Small intestine (tissue), 7 donors: ENCODE measurements around the gene LRRC7. TPM values are rescaled to one million over a fixed set of nuclear protein-coding genes. Genes with fewer than 3 reads are reported as not detected.
"Not testable (repeated sequence)": the region's sequence is repeated elsewhere in the genome, so short reads cannot be mapped to it uniquely, and the experiment has no call there.

Experiments
- DNase-seq, 2 donors: peaks; one replicate each; pipeline versions ENCODE4 v3.0.0 to v3.0.0-alpha.2; 2013
- FAIRE-seq: peaks from 2 replicates; lab custom pipeline; 2012; peaks lifted over from hg19 to GRCh38; lab: Jason Lieb, UNC
- H3K27ac ChIP-seq, 3 donors: one replicate each; pipeline ENCODE4 v1.5.1; 2013; ENCODE audit warnings: low read length in 2 of 3, mild to moderate bottlenecking in 2 of 3, control low read depth in 1 of 3, inconsistent platforms in 1 of 3, low read depth in 1 of 3, moderate library complexity in 1 of 3
- H3K27me3 ChIP-seq, 3 donors: one replicate each; pipeline ENCODE4 v1.6.1; 2013; ENCODE audit warnings: low read length in 3 of 3, inconsistent platforms in 1 of 3; ENCODE audit not compliant: control insufficient read depth in 3 of 3, insufficient read depth in 3 of 3
- H3K36me3 ChIP-seq, 3 donors: one replicate each; pipeline ENCODE4 v1.6.1; 2013; ENCODE audit warnings: low read length in 3 of 3, inconsistent platforms in 1 of 3, low read depth in 1 of 3, mild to moderate bottlenecking in 1 of 3, moderate library complexity in 1 of 3; ENCODE audit not compliant: control insufficient read depth in 3 of 3, insufficient read depth in 2 of 3
- H3K4me1 ChIP-seq, 3 donors: one replicate each; pipeline ENCODE4 v1.6.1; 2013; ENCODE audit warnings: low read length in 2 of 3, inconsistent platforms in 1 of 3, low read depth in 1 of 3, mild to moderate bottlenecking in 1 of 3, moderate library complexity in 1 of 3; ENCODE audit not compliant: control insufficient read depth in 3 of 3, insufficient read depth in 2 of 3
- H3K4me3 ChIP-seq, 3 donors: one replicate each; pipeline ENCODE4 v1.5.1; 2013; ENCODE audit warnings: low read length in 3 of 3, control low read depth in 1 of 3, inconsistent platforms in 1 of 3, low read depth in 1 of 3, mild to moderate bottlenecking in 1 of 3, moderate library complexity in 1 of 3
- H3K9me3 ChIP-seq, 2 donors: one replicate each; pipeline ENCODE4 v1.6.1; 2013; ENCODE audit warnings: low read depth in 1 of 2, low read length in 1 of 2; ENCODE audit not compliant: control insufficient read depth in 2 of 2, insufficient read depth in 1 of 2
- WGBS, 3 donors: extraction: QIAGEN DNeasy Blood & Tissue Kit; methylation state at CpG; one replicate each; pipeline ENCODE4 v1.1.7; 2013; 5-methylcytosine and 5-hydroxymethylcytosine counted together
- polyA plus RNA-seq, 4 donors: library from polyadenylated mRNA; stranded (reverse) in 3 of 4; unstranded in 1 of 4; fragments of 200-250 nt in 3 of 4; fragments of 120-200 nt in 1 of 4; gene quantifications; one replicate each; pipeline versions ENCODE4 v1.2.1 to v1.2.3, GENCODE V29; 2013
- donor health status: healthy with polysubstance abuse.
- donor health status: control.
- donor health status: control.
- donor health status: Bipolar disorder and iron deficiency.
- donor health status: healthy.

LRRC7 gene
- polyA plus RNA-seq, 4 donors = 0.33 to 2.2 TPM; not detected in 2

DNA sequence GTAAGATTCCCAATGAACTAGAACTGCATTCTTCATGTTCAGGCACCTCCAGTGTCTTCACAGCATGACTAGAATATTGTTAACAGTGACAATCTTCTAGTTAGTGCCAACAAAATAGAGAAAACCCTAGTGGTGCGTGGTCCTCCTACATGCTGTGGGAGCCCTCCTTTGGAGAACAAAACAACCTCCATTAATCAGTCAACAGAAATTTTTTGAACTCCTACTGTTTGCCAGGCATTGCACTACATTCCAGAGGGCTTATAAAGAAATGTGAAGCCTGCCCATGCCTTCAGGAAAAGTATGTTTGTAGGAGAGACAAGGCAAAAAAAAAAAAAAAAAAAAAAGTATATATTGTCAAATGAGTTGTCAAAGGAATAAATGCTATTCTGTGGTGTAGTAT is 385.0 kb downstream of the LRRC7 start:
- H3K4me3 ChIP-seq = no peak overlapping the region
- H3K9me3 ChIP-seq = no peaks in the 10 kb centered on the region
- WGBS, 3 donors = 67 to 90% (median 80%) methylated on average over 1 of the region's 1 CpG
- H3K27ac ChIP-seq = no peak overlapping the region
- H3K4me1 ChIP-seq = no peaks in the 10 kb centered on the region
- no peaks in the 10 kb centered on the region for H3K27me3 ChIP-seq
- FAIRE-seq (no peak), DNase-seq (no peak)
- H3K36me3 ChIP-seq = no peaks in the 10 kb centered on the region

DNA sequence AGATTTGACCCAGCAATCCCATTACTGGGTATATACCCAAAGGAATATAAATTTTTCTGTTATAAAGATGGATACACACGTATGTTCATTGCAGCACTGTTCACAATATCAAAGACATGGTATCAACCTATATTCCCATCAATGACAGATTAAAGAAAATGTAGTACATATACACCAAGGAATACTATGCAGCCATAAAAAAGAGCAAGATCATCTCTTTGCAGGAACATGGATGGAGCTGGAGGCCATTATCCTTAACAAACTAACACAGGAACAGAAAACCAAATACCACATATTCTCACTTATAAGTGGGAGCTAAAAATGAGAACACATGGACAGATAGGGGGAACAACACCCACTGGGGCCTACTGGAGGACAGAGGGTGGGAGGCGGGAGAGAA is 394.7 kb downstream of the LRRC7 start:
- 80 to 88% (median 81%) methylated on average over 2 of the region's 2 CpGs for WGBS, 3 donors
- H3K4me1 ChIP-seq, H3K27me3 ChIP-seq, H3K27ac ChIP-seq, FAIRE-seq, H3K36me3 ChIP-seq, H3K4me3 ChIP-seq, DNase-seq: not testable (repeated sequence)
- peaks cover 0 to 10% of the 10 kb centered on the region in 2 donors for H3K9me3 ChIP-seq

DNA sequence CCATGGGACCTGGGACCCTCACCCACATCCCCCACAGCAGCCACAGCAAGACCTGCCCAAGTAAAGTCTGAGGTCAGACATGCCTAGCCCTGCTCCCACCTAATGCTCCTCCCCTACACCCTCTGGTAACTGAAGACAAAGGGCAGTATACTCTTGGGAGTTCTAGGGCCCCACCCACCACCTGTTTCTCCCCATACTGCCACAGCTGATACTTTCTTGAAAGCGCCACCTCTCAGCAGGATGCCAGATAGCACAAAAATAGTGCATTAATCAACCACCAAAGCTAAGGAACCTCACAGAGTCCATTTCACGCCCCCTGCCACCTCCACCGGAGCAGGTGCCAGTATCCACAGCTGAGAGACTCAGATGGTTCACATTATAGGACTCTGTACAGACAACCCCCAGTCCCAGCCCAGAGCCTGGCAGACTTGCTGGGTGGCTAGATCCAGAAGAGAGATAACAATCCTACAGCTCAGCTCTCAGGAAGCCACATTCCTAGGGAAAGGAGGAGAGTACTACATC is 399.6 kb downstream of the LRRC7 start:
- Histone ChIP-seq H3K9me3 (peaks cover 0 to 12% of the 10 kb centered on the region in 2 donors), H3K36me3 (no peaks in the 10 kb centered on the region), H3K27me3 (no peaks in the 10 kb centered on the region), H3K4me3 (no peak overlapping the region), H3K4me1 (no peaks in the 10 kb centered on the region), H3K27ac (no peak overlapping the region)
- FAIRE-seq (no peak), DNase-seq (no peak)
- 76 to 87% (median 87%) methylated on average over 3 of the region's 3 CpGs for WGBS, 3 donors

DNA sequence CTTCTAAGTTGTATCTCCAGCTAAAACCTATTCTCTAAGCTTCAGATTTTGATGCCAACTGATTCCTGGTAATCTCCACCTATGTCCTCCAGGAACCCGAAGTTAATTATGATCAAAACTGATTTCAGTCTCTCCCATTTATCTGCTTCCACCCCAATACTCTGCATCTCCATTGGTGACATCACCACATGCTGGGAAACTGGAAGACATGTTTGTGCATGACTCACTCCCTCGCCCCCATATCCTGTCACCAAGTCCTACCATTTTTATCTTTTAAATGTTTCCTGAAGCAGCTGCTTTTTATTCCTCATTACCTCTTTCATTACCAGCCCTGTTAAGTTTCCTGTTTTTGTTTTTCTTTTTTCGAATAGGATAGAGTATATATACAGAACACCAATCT is 409.2 kb downstream of the LRRC7 start:
- H3K27me3 ChIP-seq = no peaks in the 10 kb centered on the region
- no peak overlapping the region for H3K4me3 ChIP-seq
- DNase-seq = no peak
- FAIRE-seq = no peak
- no peaks in the 10 kb centered on the region for H3K9me3 ChIP-seq
- 44 to 70% (median 53%) methylated on average over 3 of the region's 3 CpGs for WGBS, 3 donors
- H3K27ac ChIP-seq = no peak overlapping the region
- H3K4me1 ChIP-seq = no peaks in the 10 kb centered on the region
- H3K36me3 ChIP-seq = no peaks in the 10 kb centered on the region

DNA sequence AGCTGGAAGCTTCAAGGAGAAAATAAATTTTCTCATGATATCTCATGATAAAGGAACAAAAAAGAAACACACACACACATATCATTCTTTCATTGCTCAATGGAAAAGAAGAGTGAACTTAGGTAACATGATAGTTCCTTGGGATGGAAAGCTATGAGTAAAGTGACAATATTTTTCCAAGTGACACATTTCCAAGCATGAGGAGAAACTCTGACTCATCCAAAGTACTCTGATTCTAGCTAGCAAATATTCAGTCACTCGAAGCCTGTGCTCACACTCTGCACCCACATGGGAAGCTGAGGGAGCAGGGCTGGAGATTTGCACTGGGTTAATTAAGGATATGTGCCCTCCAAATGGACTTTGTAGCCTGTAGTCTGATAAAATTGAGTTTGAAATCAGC is 415.3 kb downstream of the LRRC7 start:
- H3K4me1 ChIP-seq = no peaks in the 10 kb centered on the region
- H3K36me3 ChIP-seq = no peaks in the 10 kb centered on the region
- 18 to 54% (median 18%) methylated on average over 1 of the region's 1 CpG for WGBS, 3 donors
- H3K27ac ChIP-seq = no peak overlapping the region
- no peak overlapping the region for H3K4me3 ChIP-seq
- no peaks in the 10 kb centered on the region for H3K9me3 ChIP-seq
- FAIRE-seq (no peak), DNase-seq (no peak)
- H3K27me3 ChIP-seq = no peaks in the 10 kb centered on the region

DNA sequence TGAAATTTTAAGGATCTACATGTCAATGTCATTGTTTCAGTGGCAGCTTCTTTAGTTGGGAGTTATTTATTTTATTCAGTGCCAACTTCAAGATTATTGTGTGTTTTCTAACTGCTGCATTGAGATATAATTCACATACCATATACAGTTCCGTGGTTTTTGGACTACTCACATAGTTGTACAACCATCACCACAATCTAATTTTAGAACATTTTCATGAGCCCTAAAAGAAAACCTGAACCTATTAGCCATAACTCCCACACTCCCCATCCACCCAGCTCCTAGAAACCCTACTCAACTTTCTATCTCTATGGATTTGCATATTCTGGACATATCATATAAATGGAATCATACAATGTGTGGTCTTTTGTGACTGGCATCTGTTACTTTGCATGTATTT is 417.7 kb downstream of the LRRC7 start:
- Histone ChIP-seq H3K27ac (no peak overlapping the region), H3K36me3 (no peaks in the 10 kb centered on the region), H3K9me3 (no peaks in the 10 kb centered on the region), H3K4me3 (no peak overlapping the region), H3K27me3 (no peaks in the 10 kb centered on the region), H3K4me1 (no peaks in the 10 kb centered on the region)
- 84 to 89% (median 88%) methylated on average over 1 of the region's 1 CpG for WGBS, 3 donors
- FAIRE-seq = no peak
- no peak for DNase-seq

DNA sequence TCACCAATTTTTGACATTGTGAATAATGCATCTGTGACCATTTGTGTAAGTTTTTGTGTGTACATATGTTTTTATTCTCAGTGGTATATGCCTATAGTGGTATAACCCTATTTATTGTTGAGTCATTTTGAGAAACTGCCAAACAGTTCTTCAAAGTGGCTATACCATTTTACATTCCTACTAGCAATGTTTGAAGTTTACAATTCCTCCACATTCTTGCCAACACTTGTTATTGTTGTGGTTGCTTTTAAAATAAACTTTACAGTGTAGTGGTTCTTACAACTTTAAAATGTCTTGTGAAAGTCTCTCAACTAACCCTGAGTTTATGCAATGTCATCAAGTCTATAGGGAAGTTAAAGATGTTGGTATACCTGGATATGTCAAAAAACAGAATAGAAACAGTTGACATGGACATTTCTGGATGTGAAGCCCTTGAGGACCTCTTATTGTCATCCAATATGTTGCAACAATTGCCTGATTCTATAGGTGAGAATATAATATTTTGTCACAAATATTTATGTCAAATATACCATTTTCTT is 418.2 kb downstream of the LRRC7 start:
- H3K36me3 ChIP-seq = no peaks in the 10 kb centered on the region
- no peak overlapping the region for H3K4me3 ChIP-seq
- no peak overlapping the region for H3K27ac ChIP-seq
- no peak for DNase-seq
- H3K4me1 ChIP-seq = no peaks in the 10 kb centered on the region
- FAIRE-seq = no peak
- no peaks in the 10 kb centered on the region for H3K27me3 ChIP-seq
- no peaks in the 10 kb centered on the region for H3K9me3 ChIP-seq

DNA sequence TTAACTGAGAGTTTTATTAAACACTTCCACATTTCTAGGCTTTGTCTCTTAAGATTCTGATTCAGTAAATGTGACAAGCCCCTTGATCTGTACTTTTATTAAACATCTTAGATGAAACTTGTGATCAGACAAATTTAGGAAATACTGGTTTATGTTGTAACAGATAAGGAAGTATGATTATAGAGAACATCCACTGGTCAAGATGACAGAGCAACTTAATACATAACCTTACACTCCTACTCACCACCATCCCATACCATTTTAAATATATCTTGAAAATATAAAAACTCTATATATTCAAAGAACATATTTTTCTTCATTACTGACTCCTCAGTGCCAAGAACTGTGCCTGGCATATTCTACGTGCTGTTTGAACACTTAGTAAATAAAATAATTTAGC is 420.2 kb downstream of the LRRC7 start:
- no peak for DNase-seq

DNA sequence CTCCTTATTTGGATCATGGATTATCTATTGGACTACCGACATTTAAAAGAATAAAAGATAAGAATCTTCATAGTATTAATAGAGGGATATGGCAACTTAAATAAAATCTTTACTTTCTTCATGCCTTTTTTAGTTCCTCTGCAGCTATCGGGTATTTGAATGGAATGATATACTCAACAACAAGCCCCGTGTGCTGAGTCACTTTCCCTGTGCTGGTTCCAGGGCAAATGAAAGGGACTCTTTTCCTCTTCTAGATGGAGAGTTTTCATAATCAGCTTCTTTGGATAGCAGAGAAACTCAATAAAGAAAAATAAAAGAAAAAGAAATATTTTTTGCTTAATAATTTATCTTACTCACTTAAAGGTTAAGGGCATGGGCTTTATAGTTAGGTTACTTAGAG is 423.9 kb downstream of the LRRC7 start:
- FAIRE-seq = no peak

More for the DNA sequence above, 420.2 kb downstream of the LRRC7 start:
- 64 to 79% (median 78%) methylated on average over 1 of the region's 1 CpG for WGBS, 3 donors
- H3K4me1 ChIP-seq = no peaks in the 10 kb centered on the region
- H3K36me3 ChIP-seq = no peaks in the 10 kb centered on the region
- H3K27me3 ChIP-seq = no peaks in the 10 kb centered on the region
- no peak for FAIRE-seq
- H3K27ac ChIP-seq = no peak overlapping the region
- no peaks in the 10 kb centered on the region for H3K9me3 ChIP-seq
- H3K4me3 ChIP-seq = no peak overlapping the region

More for the DNA sequence above, 423.9 kb downstream of the LRRC7 start:
- H3K36me3 ChIP-seq = no peaks in the 10 kb centered on the region
- no peaks in the 10 kb centered on the region for H3K27me3 ChIP-seq
- no peak overlapping the region for H3K4me3 ChIP-seq
- no peak overlapping the region for H3K27ac ChIP-seq
- H3K4me1 ChIP-seq = no peaks in the 10 kb centered on the region
- whole genome bisulfite sequencing, 3 donors = 76 to 79% (median 77%) methylated on average over 3 of the region's 3 CpGs
- no peaks in the 10 kb centered on the region for H3K9me3 ChIP-seq
- no peak for DNase-seq
